Medulla oblongata (tissue), 1 donor: ENCODE data around the gene CCDC102B.
"Not testable (repeated sequence)": the region's sequence is repeated elsewhere in the genome, so short reads cannot be mapped to it uniquely, and the experiment has no call there.

ENCODE experiments used
- DNase-seq: peaks from one replicate; pipeline ENCODE4 v3.0.0-alpha.2; 2015; ENCODE audit errors: extremely low spot score

CCDC102B gene

GRCh38 chr18:68972176-68972575, 174.3 kb downstream of the CCDC102B start:
- no peak for DNase-seq

DNA sequence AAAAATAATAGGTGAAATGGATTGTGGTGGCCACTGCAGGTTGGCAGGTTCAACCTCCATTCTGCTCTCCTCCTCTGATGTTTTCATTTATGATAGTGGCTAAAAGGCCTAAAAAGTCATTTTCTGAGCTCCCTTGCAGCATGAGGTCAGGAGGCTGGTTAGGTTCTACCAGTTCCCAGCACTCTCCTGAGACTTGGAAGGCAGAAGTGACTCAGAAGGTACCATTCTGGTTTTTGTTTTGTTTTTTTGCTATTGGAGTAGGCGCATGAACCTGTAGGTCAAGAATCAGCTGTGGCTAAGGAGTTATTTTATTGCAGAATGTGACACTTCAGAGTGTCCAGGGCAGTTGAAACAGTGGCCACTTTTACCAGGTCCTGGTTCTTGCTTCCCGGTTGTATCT, 181.9 kb downstream of the CCDC102B start:
- DNase-seq = no peak

- DNase-seq = no peak
Measured at GRCh38 chr18:68983126-68983525, 185.2 kb downstream of the CCDC102B start.

GRCh38 chr18:68984342-68984741, 186.5 kb downstream of the CCDC102B start:
- no peak for DNase-seq

DNA sequence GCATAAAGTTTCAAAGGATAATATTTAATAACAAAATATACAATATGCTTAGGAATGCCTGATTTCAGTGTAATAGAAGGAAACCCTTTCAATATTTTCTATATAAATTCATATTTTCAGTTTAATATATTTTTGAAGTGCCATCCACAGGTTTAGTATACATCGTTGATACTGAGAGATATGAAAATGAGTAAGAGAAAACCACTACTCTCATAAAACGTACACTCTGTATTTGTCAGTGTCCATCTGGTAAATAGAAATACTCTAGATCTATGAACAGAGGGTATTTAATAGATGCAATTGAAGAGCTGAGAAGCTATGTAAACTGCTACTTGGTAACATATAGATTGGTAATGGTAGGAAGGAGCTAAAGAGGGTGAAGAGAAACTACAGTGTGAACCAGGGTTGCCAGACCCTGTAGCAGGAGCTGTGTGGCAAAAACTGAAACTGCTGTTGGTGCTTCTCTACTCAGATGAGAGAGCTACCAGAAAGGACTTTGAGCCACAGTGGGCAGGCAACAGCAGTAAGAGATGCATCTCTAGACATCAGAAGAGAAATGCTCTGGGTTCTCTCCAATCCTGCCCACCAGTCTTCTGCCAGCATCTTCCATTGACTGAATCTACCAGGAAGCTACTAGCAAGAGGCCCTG, 187.4 kb downstream of the CCDC102B start:
- DNase-seq = no peak

GRCh38 chr18:68991286-68991685, 193.4 kb downstream of the CCDC102B start:
- no peak for DNase-seq

DNA sequence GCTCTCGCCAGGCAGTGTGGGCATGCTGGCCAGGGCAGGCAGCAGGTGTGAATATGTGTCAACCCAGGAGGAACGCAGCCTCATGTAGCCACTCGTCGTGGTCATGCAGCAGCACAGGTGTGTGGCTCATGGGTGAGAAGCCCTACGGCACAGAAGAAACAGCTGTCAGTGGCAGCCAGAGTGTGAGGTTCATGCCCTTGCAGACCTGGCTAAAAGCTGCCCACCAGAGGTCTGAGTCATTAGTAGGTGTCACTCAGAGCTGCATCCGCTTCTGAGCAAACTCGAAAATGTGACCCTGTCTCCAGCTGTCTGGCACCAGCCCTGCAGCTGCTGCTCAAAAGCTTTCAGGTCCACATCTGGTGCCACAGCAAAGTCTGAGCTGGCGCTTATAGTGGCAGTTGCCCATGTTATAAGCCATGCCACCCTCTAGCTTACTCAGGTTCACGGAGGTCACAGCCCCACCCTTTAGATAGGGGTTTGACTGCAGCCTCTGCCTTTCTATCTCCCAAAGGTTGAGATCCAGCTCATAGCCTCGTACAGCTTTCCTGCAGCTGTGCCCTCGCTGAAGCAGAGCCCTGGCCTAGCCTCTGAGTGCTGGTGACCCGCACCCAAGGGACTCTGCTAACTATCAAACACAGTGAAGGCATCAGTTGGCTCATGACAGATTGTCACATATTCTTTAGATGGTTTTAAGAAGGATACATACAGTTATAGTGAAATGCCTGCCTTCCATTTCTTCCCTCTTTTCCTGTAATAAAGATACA, 195.0 kb downstream of the CCDC102B start:
- no peak for DNase-seq

DNA sequence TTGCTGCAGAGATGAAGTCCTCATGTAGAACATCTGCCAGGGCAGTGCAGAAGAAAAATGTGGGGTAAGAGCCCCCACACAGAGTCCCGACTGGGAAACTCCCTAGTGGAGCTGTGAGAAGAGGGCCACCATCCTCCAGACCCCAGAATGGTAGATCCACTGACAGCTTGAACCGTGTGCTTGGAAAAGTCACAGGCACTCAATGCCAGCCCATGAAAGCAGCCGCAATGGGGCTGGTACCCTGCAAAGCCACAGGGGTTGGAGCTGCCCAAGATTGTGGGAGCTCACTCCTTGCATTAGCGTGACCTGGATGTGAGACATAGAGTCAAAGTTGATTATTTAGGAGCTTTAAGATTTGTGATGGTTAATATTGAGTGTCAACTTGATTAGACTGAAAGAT, 197.8 kb downstream of the CCDC102B start:
- DNase-seq = no peak

GRCh38 chr18:68997845-68998244, 200.0 kb downstream of the CCDC102B start:
- no peak for DNase-seq

DNA sequence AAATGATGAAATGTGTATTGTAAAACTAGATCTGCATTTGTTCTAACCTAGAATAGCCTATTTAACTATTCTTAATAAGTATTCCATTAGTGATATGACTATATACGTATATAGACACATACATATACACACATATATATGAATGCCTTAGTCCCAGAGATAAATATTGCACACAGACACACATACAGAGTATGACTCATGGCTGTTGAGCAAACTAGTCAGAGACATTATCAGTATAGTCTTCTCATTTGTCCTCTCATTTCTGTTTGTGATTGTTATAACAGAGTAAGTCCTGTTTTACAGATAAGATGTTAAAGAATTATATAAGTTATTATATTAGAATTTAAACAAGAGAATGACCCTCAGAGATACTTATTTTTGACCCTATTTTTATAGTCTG, 202.5 kb downstream of the CCDC102B start:
- no peak for DNase-seq

- no peak for DNase-seq
Measured at GRCh38 chr18:69002233-69002632, 204.4 kb downstream of the CCDC102B start.

GRCh38 chr18:69006212-69006611, 208.3 kb downstream of the CCDC102B start:
- DNase-seq = not testable (repeated sequence)

GRCh38 chr18:69008538-69008937, 210.7 kb downstream of the CCDC102B start:
- no peak for DNase-seq

GRCh38 chr18:69021211-69021805, 223.4 kb downstream of the CCDC102B start:
- no peak for DNase-seq

DNA sequence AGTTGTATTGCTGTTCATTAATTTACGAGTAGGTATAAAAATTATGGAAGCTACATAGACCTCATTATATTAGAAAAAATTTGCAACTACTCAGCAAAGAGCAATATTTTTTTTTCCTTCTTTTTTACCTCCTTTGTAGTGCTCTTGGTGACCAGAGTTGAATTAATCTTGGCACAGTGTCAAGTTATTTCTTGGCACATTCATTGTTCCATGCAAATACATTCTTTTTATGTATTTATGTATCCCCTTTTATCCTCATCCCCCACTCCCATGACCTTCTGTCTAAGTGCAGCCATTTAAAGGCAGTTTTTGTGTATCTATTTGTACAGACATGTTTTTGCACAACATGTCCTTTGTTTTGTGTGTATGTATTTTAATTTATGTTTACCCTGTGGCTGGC, 224.5 kb downstream of the CCDC102B start:
- DNase-seq = no peak

DNA sequence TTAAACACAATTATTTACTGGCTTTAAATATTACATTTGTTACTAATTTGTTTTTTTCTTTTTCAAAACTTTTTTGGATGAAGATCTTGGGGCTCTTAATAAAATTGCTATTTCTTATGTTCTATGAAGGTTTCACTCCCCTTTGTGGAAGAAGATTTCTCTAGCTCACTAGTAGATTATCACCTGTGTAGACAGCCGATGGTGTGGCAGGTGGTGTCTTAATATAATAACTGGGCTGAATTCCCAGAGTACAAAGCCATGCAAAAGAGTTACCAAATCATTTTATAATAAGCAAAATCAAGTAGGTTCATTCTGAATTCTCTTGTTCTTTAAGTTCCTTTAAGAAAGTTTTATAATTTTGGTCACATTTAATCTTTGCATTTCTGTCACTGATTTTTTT, 233.7 kb downstream of the CCDC102B start:
- no peak for DNase-seq

- DNase-seq = no peak
Measured at GRCh38 chr18:69032009-69032408, 234.1 kb downstream of the CCDC102B start.

- DNase-seq = no peak
Measured at GRCh38 chr18:69035756-69036155, 237.9 kb downstream of the CCDC102B start.

DNA sequence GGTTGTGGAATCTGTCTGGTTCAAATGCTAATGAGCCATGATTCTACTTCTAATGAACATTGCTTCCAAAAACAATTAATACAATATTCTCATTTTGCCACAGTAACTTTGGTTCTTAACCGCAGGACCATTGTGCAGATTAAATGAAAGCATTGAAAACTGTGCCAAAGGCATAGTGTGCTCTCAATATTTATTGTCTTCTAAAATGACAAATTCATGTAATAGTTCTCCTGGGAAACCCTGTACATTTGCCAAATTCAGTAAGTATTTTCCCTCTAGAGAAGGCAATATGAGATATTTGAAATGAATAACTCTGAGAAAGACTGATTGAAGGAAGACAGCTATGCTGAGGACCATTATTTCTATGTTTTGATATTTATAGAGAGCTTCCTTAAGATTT, 246.3 kb downstream of the CCDC102B start:
- no peak for DNase-seq

GRCh38 chr18:69064063-69064462, 266.2 kb downstream of the CCDC102B start:
- DNase-seq = no peak

DNA sequence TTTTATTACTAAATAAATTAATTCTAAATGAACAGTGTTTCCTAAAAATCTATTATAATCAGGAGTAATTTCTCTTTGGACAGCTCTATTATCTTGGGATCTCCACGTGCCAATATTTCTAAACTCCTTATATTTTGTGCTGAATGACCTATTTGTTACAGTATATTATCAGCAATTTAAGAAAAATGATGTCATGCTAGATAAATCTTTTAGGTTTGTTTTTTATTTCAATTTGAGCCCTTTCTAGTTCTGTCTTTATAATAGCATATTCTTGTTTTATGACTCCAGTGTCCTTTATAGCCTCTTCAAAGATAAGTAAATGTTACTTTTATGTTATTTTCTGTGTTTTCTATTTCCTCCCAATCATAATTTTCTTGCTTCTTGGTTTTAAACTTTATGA, 269.2 kb downstream of the CCDC102B start:
- no peak for DNase-seq

- no peak for DNase-seq
Measured at GRCh38 chr18:69071680-69072079, 273.8 kb downstream of the CCDC102B start.

DNA sequence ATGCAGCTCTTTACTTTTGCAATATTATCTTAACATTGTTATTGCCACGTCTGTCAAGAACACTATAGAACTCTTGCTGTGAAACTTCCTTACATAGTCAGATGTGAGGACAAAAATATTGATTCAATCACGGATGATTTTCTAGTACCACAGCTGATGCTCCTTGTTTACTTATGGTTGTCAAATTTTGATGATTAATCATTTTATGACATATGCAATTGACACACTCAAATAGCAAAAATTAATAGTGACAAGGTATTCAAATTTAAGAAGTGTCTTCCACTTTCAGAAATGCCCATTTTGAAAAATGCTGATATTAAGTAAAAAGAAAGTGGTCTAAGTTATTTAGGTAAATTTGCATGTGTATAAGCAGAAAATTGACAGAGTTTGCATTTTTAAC, 284.0 kb downstream of the CCDC102B start:
- DNase-seq = no peak
